NCI-H82 (cell line): ENCODE data around the gene DDIT4.
"Not testable (repeated sequence)": the region's sequence is repeated elsewhere in the genome, so short reads cannot be mapped to it uniquely, and the experiment has no call there.

Experiments used
- DNase-seq: peaks from one replicate; lab custom pipeline; 2025; lab: John Stamatoyannopoulos, UW

DDIT4 gene

DNA sequence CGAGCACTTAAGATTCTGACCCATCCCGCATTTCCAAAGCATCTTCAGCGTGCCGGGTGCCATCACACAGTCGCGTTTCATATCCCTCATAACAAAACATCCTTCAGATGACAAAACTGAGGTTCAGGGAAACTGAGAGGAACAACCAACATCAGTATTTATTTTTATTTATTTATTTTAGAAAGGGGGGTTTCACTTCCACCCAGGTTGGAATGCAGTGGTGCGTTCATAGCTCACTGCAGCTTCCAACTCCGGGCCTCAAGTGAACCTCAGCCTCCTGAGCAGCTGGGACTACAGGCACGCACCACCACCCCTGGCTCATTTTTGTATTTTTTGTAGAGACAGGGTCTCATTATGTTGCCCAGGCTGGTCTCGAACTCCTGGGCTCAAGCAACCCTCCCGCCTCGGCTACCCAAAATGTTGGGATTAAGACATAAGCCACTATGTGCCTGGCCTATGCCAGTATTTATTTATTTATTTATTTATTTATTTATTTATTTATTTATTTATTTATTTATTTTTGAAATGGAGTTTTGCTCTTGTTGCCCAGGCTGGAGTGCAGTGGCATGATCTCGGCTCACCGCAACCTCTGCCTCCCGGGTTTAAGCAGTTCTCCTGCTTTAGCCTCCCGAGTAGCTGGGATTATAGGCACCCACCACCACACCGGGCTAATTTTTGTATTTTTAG, 24.4 kb upstream of the DDIT4 start:
- not testable (repeated sequence) for DNase-seq

GRCh38 chr10:72250666-72251065, 23.1 kb upstream of the DDIT4 start:
- DNase-seq = peak; percentile 29

GRCh38 chr10:72251635-72252034, 22.1 kb upstream of the DDIT4 start:
- DNase-seq = no peak

GRCh38 chr10:72252972-72253371, 20.8 kb upstream of the DDIT4 start:
- no peak for DNase-seq

DNA sequence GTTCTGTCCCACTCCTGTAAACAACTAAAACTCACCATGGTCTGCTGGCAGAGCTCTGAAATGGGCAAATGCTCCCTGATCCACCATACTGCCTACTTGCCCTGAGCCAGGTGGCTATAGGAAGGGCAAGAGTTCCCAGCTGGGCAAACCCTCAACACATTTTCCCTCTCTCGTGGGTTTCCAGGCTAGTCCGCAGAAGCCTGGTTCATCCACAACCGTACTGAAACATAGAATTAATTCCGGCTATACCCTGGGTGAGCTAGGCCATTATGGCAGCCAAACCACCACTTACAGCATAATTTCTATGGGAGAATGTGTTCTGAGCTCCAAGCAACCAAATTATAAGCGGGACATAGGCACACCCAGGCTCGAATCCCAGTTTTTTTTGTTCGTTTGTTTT, 20.1 kb upstream of the DDIT4 start:
- DNase-seq = no peak

DNA sequence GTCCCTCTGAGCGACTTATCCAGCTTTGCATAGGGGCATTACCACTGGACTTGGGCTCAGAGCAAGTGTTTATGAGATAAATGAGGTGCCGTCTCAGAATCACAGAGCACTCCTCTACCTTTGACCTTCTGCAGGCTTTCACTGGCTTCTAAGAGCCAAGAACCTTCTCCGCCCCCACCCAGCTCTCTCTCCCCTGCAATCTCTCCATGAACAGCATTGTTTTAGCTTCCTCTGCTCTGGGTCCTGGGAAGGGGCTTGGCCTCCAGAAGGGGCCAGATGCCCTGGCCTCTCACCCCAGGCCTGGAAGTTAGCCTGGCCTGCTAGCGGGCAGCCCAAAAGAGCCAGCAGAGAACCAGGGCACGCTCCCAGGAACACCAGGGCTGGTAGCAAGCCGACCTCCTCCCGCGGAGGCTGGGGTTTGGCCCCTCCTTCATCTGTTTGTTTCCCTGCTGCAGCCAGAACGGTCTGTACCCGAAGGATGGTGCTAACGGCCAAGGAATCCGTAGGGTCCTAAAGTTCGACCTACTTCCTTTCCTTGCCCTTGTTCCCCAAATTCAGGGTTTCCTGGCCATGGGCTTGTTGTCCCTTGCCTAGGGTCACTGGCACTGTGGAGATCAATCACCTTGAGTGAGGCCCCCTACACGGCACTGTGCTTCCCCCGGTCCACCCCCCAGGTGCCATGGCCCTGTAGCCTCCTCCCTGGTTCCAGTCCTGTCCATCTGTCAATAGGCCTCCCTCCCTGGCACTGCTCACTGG, 18.7 kb upstream of the DDIT4 start:
- DNase-seq = peak; percentile 62

- no peak for DNase-seq
Measured at GRCh38 chr10:72255977-72256729, 17.6 kb upstream of the DDIT4 start.

- DNase-seq = peak; percentile 68
Measured at GRCh38 chr10:72257051-72257892, 16.5 kb upstream of the DDIT4 start.

GRCh38 chr10:72258617-72259016, 15.1 kb upstream of the DDIT4 start:
- no peak for DNase-seq

- peak; percentile 31 for DNase-seq
Measured at GRCh38 chr10:72259491-72260238, 14.1 kb upstream of the DDIT4 start.

GRCh38 chr10:72260239-72260975, 13.3 kb upstream of the DDIT4 start:
- DNase-seq = peak; percentile 92

DNA sequence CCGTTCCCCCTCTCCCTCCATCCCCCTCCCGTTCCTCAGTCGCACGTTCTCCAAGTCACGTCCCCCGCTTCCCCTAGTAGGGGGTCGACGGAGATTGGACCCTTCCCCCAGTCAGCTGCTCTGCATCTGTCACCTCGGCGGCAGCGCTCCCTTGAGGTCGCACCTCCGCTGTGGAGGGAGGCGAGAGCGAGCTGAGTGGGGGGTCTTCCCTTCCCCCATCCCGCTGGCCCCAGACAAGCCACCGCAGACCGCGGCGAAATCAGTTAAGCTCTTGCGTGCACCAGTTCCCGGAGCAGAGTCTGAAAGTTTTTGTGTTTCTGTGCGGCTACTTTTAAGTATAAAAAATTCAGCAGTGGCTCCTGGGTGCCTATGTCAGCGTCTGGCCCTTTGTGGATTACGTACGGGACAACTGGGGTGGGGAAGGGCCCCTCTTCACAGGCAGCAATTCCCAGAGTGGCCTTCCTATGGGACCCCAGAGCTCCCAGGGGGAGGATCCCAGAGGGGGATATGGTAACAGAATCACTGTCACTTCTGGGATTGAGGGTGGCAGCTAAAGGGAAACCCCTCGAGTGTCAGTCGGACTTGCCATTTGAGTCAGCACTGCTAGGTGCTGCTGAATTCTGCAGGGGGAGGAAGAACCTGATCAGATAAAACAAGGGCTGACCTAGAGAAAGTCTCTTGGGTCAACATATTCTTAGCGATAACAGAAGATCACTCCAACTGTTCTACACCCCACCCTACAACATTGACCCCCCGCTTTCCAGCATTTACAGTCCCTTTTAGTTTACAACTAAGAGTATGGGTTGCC, 12.5 kb upstream of the DDIT4 start:
- DNase-seq = no peak

GRCh38 chr10:72261784-72262404, 11.8 kb upstream of the DDIT4 start:
- DNase-seq = no peak

- DNase-seq = peak; percentile 44
Measured at GRCh38 chr10:72263613-72264241, 10.0 kb upstream of the DDIT4 start.

DNA sequence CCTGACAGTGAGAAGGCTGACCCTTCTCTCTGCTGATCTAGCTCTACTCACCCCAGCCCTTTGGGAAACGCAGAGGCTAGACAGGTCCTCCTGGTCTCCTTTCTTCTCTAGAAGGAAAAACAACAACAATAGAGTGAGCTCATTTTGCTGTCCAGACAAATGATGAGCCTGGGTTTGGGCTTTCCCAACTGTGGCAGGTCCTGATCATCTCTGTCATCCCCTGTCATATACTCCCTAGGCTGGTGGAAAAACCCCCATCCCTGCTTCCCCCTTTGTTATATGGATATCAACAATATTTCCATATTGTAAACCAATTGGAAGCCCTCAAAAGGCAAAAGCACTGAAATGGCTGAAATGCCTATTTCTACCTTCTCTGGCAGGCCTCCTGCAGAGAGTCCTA, 9.2 kb upstream of the DDIT4 start:
- DNase-seq = no peak

DNA sequence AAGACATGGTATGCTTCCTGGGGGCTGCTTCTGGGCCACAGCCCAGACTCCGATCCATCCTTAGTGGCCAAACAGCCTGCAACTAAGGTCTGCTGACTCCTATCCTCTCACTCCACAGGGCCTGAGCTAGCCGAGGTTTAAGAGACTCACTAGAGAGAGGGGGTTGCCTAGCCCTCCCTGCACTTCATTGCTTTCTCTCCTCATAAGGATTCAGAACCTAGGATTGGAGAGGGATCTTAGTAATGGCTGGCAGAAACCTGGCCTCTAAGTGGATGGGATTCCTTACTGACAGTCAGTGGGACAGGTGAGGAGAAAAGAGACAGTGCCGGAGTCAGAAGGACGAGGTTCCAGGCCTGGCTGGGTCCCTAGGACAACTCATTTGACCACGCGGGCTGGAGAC, 8.2 kb upstream of the DDIT4 start:
- no peak for DNase-seq

DNA sequence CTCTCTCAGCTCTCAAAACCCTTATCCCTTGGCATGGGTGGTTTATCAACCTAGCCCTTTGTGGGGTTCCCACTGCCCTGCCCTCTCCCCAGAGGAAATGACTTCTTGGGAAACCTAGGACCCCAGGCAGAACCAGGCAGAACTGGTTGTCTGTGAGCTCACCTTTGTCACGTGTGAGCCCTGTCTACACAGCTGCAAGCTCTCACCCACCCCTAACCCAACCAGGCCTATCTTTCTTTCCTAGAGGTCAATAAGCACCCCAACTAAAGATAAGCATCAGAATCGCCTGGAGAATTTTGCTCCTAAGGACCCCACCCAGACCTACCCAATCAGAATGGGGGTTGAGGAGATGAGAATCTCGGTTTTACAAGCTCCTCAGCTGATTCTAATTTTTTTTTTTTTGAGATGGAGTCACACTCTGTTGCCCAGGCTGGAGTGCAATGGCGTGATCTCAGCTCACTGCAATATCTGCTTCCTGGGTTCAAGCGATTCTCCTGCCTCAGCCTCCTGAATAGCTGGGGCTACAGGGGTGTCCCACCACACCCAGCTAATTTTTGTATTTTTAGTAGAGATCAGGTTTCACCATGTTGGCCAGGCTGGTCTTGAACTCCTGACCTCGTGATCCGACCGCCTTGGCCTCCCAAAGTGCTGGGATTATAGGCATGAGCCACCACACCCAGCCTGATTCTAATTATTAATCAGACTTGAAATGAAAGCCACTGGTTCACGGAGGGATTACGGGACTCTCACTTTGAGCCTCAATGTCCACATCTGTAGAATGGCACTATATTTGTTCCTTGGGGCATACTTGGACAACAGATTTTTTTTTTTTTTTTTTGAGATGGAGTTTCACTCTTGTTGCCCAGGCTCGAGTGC, 7.5 kb upstream of the DDIT4 start:
- no peak for DNase-seq

- DNase-seq = no peak
Measured at GRCh38 chr10:72267381-72267780, 6.3 kb upstream of the DDIT4 start.
